M059J (cell line): ENCODE results near the gene OXER1. TPM values are rescaled to one million over a fixed set of nuclear protein-coding genes. Genes with fewer than 3 reads are reported as not detected.
"Not testable (repeated sequence)": the region's sequence is repeated elsewhere in the genome, so short reads cannot be mapped to it uniquely, and the experiment has no call there.

Experiments
- DNase-seq: peaks from one replicate; pipeline ENCODE4 v3.0.0-alpha.2; 2012; ENCODE audit warnings: low read depth
- total RNA-seq: library from RNA; depleted of rRNA; stranded (reverse); fragments of >200 nt; shearing (Covaris generic); gene quantifications from 2 replicates; pipeline ENCODE4 v1.2.3, GENCODE V29; 2014

OXER1 gene
- total RNA-seq, 1 experiment from 2014 or later: not detected

- DNase-seq: no peak
Measured at GRCh38 chr2:42752816-42753813, 10.8 kb downstream of the OXER1 start.

DNA sequence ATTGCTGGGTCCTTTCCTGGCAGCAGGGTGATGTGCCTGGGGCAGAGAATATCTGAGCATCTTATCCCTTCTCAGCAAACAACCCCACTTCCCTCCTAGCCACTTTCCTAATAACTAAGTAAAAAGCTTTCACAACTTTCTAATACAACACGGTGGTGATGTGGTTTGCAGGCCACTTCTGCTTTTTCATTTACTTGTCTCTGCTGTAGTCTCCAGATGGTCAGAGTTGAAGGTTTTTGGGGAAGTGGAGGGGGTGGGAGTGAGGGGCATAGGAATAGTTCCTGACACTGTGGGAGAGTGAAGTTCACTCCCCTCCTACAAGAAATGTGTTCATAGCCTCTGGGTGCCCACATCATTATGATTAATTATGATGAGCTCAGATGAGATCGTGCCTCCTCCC is 11.6 kb downstream of the OXER1 start:
- DNase-seq: no peak

DNA sequence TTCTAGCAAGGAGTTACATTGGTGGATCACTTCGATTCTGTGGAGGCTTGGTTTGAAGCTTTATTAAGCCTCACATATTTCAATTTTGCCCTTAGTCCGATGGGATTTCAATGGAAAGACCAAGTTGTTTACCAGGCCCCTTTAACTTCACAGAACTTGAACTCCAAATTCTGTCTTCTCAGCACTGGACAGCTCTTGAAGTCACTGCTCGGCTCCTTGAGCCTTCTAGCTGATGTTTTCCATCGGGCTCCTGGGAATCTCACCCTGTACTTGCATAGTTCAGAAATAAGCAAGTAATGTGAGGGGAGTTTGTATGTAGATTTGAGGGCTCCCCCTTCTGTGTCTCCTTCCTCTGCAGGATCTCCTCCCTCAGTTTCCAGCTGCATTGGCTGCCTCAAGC is 15.1 kb downstream of the OXER1 start:
- no peak for DNase-seq

DNA sequence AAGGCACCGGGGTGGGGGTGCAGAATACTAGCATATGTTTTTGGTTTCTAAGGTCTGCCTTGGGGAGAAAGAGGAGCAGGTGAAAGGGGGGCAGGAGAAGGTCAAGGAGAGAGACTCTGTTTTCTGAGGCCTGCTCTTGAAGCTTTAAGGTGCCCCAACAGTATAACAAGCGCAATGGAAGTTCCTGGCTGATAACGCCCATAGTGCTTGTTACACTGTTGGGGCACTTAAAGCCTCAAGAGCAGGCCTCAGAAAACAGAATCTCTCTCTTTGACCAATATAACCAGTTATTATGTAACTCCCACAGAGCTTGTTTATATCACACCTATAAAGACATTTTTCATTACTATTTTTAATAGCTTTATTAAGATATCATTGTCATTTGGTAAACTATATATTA is 16.5 kb downstream of the OXER1 start:
- DNase-seq: no peak

DNA sequence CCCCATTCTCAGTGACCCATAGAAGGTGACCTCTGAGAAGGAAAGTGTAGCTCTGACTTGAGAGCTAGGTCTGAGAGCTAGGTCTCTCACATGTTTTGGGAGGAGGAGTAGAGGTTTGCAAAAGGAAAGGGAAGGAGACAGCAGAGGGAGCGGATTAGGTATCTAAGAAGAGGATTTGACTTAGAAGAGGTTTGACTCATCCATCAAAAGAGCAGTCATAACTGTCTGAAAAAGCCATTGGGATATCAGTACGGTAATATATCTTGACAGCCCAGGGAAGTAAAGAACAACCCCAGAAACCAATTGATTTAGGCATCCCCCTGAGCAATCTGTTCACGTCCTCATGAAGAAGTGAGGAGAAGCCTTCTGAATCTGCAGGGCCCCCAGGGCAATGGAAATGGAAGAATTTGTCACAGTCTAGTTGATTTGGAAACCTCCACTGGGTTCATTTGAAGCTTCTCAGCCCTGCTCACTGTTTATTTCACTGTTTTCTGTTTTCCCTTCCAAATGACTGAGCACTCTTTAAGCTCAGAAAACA is 19.3 kb downstream of the OXER1 start:
- no peak for DNase-seq

- no peak for DNase-seq
Measured at GRCh38 chr2:42743659-42743990, 20.3 kb downstream of the OXER1 start.

GRCh38 chr2:42742740-42743658 is 20.9 kb downstream of the OXER1 start:
- DNase-seq: peak; percentile 30

DNA sequence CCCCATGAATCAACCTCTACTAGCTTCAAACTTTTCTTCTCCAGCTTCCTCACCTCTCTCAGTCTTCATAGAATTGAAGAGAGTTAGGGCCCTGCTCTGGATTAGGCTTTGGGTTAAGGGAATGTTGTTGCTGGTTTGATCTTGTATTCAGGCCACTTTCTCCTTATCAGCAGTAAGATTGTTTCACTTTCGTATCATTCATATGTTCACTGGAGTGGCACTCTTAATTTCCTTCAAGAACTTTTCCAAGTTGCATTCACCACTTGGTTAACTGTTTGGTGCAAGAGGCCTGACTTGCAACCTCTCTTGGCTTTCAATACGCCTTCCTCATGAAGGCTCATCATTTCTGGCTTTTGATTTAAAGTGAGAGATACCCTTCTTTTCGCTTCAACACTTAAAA is 22.8 kb downstream of the OXER1 start:
- no peak for DNase-seq

DNA sequence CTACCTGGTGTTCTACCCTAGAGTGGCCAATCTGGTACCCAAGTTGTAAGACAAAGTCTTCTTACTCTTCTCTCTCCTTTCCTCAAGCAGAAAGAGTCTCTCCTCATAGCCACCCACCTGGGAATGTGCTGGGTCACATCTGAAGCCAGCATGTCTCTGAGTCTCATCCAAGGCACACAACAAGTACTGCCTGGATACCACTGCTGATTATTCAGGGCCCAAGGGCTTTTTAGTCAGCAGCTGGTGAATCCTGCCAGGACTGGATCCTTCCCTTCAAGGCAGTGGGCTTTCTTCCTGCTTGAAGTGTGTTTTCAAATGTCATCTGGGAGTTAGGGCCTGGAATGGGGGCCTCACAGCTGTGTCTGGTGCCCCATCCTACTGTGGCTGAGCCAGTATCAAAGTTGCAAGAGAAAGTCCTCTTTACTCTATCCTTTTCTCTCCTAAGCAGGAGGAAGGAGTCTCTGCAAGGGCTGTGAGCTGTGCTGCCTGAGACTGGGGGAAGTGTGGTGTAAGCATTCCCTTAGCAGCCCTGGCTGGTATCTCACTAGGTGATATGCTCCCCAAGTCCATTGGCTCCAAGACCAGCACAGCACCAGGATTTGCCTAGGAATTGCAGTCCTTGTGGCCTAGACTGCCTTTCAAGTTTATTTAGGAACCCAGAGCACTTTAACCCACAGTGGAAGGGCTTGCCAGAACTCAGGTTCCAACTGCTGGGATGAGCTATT is 27.2 kb downstream of the OXER1 start:
- no peak for DNase-seq

- no peak for DNase-seq
Measured at GRCh38 chr2:42733852-42734251, 30.1 kb downstream of the OXER1 start.

- not testable (repeated sequence) for DNase-seq
Measured at GRCh38 chr2:42731316-42731715, 32.6 kb downstream of the OXER1 start.

GRCh38 chr2:42726680-42727079 is 37.3 kb downstream of the OXER1 start:
- no peak for DNase-seq

GRCh38 chr2:42725657-42726056 is 38.3 kb downstream of the OXER1 start:
- no peak for DNase-seq

GRCh38 chr2:42724886-42725285 is 39.0 kb downstream of the OXER1 start:
- no peak for DNase-seq

DNA sequence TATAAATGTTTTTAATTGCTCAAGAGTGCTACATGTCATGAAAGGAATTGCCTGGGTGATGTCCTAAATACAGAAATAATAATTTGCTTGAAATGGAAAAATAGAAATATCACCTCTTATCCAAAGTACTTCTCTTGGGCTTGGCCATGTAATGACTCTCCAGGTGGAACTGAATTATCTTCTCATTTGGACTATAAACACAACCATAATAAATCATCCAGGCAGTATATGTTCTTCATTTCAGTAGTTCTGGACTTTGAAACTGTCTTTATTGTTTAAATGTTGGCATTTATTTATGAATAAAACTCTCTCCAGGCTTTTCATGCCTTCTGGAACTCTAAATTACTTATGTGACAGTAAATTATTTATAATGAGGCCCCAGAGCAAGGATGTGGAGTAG is 40.5 kb downstream of the OXER1 start:
- no peak for DNase-seq

GRCh38 chr2:42722320-42723190 is 41.4 kb downstream of the OXER1 start:
- peak; percentile 89 for DNase-seq

GRCh38 chr2:42721898-42722297 is 42.0 kb downstream of the OXER1 start:
- no peak for DNase-seq

- no peak for DNase-seq
Measured at GRCh38 chr2:42714686-42715085, 49.2 kb downstream of the OXER1 start.

GRCh38 chr2:42713920-42714319 is 50.0 kb downstream of the OXER1 start:
- no peak for DNase-seq

DNA sequence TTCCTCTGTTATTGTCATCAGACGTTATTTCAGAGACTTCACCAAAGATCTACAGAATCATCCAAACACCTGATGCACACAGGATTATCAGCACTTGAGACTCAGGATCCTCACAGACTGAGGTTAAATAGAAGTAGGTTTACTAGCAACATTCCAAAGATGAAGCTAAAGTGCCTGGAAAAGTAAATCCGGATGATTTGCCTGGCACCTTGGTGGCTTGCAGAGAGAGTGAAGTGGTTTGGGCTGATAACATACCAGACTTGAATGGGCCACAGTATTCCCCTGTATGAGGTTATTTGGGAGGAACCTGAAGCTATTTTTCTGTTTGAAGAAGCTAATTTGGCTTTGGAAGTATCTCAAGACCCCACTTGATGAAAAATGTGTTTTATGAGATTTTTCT is 51.0 kb downstream of the OXER1 start:
- no peak for DNase-seq
